ENCODE measurements around the gene ZCCHC2.

DNA sequence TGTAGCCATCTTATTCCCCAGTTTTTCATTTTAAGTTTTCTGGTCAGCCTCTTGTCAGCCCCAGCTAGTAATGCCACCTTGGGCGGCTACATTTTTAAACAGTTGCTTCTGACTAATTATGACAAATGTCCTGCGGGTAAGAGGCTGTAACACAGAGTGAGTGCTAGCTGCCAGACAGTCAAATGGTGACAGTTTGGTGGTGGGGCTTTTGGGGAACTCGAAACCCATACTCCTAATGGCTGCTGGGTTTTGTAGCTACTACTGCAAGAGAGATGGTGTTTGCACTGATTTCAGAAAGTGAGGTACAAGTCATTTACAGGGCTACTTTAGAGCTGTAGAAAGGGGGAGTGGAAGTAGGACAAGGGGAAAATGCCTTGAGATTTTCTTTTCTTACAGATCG, 48.2 kb downstream of the ZCCHC2 start:
- TF ChIP-seq POLR2A (IDR thresholded peaks at IDR 0.05) (no peak), POLR2AphosphoS5 (IDR thresholded peaks at IDR 0.05) (no peak)
- TF ChIP-seq, protein P1, sequence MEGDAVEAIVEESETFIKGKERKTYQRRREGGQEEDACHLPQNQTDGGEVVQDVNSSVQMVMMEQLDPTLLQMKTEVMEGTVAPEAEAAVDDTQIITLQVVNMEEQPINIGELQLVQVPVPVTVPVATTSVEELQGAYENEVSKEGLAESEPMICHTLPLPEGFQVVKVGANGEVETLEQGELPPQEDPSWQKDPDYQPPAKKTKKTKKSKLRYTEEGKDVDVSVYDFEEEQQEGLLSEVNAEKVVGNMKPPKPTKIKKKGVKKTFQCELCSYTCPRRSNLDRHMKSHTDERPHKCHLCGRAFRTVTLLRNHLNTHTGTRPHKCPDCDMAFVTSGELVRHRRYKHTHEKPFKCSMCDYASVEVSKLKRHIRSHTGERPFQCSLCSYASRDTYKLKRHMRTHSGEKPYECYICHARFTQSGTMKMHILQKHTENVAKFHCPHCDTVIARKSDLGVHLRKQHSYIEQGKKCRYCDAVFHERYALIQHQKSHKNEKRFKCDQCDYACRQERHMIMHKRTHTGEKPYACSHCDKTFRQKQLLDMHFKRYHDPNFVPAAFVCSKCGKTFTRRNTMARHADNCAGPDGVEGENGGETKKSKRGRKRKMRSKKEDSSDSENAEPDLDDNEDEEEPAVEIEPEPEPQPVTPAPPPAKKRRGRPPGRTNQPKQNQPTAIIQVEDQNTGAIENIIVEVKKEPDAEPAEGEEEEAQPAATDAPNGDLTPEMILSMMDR (IDR thresholded peaks at IDR 0.05): no peak
